Nephron (organoid): Measurements from ENCODE around the gene FAR2.

ENCODE experiments used
- H3K27ac Mint-ChIP-seq, 3 experiments: 2 replicates each; pipeline ENCODE4 v1.8.0; 2020; ENCODE audit warnings: mixed read lengths in 3 of 3, mild to moderate bottlenecking in 2 of 3, moderate library complexity in 1 of 3
- H3K27me3 Mint-ChIP-seq: 2 replicates; pipeline ENCODE4 v1.8.0; 2021; ENCODE audit warnings: low read depth, mild to moderate bottlenecking, moderate library complexity, mixed read lengths
- H3K36me3 Mint-ChIP-seq: 2 replicates; pipeline ENCODE4 v1.8.0; 2020; ENCODE audit warnings: low read depth, mixed read lengths
- H3K4me1 Mint-ChIP-seq: 2 replicates; pipeline ENCODE4 v1.8.0; 2020; ENCODE audit warnings: mixed read lengths
- H3K4me3 Mint-ChIP-seq, 3 experiments: 2 replicates each; pipeline ENCODE4 v1.8.0; 2020; ENCODE audit warnings: mild to moderate bottlenecking in 3 of 3, mixed read lengths in 3 of 3, moderate library complexity in 2 of 3
- H3K9me3 Mint-ChIP-seq: 2 replicates; pipeline ENCODE4 v1.8.0; 2020; ENCODE audit warnings: mixed read lengths
- TF ChIP-seq, protein P1 (sequence below), 3 experiments: fragments of 200-600 bp; sonication (generic); IDR thresholded peaks; one replicate each; pipeline ENCODE4 v1.5.0; 2021; ENCODE audit warnings: antibody characterized with exemption in 3 of 3; ENCODE audit not compliant: unreplicated experiment in 3 of 3

Gene FAR2

DNA sequence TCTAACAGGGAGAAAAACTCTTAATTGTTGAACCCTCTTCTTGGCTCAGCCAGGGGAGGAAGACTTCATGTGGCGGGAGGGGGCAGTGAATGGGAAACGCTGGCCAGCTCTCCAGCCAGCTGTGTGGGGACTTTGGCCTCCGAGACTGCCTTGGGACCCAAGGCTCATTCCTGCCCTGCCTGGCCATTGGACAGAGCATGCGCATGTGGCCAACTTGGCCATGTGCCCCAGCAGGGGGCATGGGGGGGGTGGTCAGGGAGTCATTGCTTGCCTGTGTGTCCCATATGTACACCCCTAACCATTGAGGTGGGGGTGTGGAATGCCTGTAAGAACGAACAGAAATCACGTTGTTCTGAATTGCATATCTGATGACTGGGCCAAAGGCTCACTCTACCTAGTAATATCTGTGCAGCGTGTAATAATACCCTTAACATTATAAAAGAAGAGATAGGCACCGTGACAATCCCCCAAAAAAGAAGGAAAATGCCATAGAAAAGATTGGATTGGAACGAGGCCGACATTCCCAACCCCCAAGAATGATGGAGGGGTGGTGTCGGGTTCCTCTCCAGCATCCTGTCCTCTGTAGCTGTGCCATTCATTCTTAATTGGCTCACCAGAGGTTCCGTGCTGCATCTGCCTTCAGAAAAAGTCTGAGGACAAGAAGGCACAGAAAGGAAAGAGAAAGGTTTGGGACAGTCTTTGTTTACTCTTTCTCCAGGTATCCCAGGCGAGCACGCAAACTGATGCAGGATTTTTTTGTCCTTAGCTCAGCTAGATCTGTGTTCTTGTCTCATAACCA, 3.5 kb upstream of the FAR2 start:
- no peak overlapping the region for H3K27ac Mint-ChIP-seq
- no peak overlapping the region for H3K4me3 Mint-ChIP-seq
- TF ChIP-seq, protein P1, sequence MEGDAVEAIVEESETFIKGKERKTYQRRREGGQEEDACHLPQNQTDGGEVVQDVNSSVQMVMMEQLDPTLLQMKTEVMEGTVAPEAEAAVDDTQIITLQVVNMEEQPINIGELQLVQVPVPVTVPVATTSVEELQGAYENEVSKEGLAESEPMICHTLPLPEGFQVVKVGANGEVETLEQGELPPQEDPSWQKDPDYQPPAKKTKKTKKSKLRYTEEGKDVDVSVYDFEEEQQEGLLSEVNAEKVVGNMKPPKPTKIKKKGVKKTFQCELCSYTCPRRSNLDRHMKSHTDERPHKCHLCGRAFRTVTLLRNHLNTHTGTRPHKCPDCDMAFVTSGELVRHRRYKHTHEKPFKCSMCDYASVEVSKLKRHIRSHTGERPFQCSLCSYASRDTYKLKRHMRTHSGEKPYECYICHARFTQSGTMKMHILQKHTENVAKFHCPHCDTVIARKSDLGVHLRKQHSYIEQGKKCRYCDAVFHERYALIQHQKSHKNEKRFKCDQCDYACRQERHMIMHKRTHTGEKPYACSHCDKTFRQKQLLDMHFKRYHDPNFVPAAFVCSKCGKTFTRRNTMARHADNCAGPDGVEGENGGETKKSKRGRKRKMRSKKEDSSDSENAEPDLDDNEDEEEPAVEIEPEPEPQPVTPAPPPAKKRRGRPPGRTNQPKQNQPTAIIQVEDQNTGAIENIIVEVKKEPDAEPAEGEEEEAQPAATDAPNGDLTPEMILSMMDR (IDR thresholded peaks at IDR 0.05; ENCODE audit: unreplicated experiment in 3 of 3): no peak
- peaks cover 12% of the 10 kb centered on the region for H3K4me1 Mint-ChIP-seq
- H3K27me3 Mint-ChIP-seq: peaks cover 20% of the 10 kb centered on the region
- peaks cover 6% of the 10 kb centered on the region for H3K9me3 Mint-ChIP-seq
- H3K36me3 Mint-ChIP-seq: no peaks in the 10 kb centered on the region

DNA sequence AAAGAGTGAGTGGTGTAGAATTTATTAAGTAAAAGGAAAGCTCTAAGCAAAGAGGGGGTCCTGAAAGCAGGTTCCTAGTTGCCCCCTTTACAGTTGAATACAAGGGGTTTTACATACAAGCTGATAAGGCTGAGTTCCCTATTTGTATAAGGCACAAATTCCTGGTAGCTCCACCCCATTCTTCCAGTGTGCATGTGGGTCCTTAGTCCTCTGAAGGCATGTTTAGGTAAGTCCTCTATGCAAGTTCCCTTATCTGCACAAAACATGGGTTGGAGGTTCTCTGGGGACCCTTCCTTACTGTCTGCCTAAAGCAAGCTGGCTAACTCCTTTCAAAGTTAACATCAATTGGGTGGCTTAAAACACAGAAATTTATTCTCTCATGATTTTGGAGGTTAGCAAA, 2.9 kb upstream of the FAR2 start:
- no peak overlapping the region for H3K27ac Mint-ChIP-seq
- peaks cover 25% of the 10 kb centered on the region for H3K27me3 Mint-ChIP-seq
- H3K9me3 Mint-ChIP-seq: peaks cover 6% of the 10 kb centered on the region
- peaks cover 12% of the 10 kb centered on the region for H3K4me1 Mint-ChIP-seq
- no peaks in the 10 kb centered on the region for H3K36me3 Mint-ChIP-seq
- no peak overlapping the region for H3K4me3 Mint-ChIP-seq
- TF ChIP-seq, protein P1 (IDR thresholded peaks at IDR 0.05; ENCODE audit: unreplicated experiment in 3 of 3): no peak

DNA sequence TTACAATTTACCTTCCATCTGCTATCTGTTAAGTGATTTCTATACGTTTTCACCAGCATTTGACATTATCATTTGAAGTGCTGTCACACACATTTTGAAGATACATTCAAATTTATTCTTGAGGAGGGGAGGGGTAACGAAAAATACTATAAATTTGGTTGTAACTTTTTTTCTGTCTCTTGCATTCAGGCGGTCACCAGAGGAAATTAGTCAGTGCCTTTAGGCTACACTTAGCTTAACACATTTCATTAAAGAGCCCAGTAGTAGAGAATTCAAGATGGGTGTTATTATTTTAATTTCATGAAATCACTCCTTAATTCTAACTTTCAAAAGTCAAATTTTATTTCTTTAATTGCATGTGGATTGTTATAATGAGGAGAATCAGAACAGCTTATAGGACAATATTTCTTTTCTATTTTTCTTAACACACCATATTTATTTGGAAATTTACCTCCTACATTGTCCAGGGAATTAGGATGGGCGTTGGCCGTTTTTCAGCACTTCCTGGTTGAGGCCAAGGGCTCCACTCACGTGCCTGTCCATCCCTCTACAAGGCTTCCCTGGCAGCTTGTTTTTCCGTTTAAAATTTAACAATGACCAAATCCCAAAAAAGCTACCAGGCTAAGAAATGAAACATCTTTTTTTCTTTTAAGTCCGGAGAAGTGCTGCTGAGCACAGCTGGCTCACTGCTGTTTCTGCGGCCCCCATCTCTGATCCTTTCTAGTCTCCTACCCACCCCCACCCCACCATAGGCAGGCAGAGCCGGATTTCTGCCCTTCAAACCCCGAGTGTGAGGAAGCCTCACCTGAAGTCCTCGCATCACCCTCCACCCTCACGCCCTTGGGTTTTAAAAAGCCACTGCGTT, 1.1 kb upstream of the FAR2 start:
- Mint-ChIP-seq H3K4me3 (peak overlapping the region; percentile 94 to 97 (median 95)), H3K27me3 (peaks cover 25% of the 10 kb centered on the region), H3K9me3 (peaks cover 6% of the 10 kb centered on the region), H3K36me3 (no peaks in the 10 kb centered on the region), H3K4me1 (peaks cover 13% of the 10 kb centered on the region), H3K27ac (peak overlapping the region; percentile 94 to 97 (median 95))
- TF ChIP-seq, protein P1 (IDR thresholded peaks at IDR 0.05; ENCODE audit: unreplicated experiment in 3 of 3): no peak

DNA sequence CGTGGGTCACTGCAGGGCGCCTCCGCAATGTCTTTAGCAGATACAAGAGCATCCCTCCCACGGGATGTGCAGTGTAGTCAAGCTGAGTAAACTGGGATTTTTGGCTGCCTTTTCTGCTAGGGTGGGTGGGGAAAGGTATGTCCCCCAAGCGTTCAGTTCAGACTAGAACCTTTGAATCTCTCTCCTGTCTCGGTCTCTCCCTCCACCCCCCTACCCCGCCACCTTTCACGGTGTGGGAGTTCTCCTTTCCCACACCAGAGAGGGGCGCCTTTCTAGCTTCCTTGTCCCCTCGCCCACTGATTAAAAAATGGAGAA, 525 bp upstream of the FAR2 start:
- Mint-ChIP-seq H3K4me3 (peak overlapping the region; percentile 94 to 97 (median 95)), H3K27me3 (peaks cover 29% of the 10 kb centered on the region), H3K9me3 (peaks cover 2% of the 10 kb centered on the region), H3K36me3 (no peaks in the 10 kb centered on the region), H3K27ac (peak overlapping the region; percentile 94 to 97 (median 95)), H3K4me1 (peaks cover 19% of the 10 kb centered on the region)
- TF ChIP-seq, protein P1 (IDR thresholded peaks at IDR 0.05; ENCODE audit: unreplicated experiment in 3 of 3): no peak

DNA sequence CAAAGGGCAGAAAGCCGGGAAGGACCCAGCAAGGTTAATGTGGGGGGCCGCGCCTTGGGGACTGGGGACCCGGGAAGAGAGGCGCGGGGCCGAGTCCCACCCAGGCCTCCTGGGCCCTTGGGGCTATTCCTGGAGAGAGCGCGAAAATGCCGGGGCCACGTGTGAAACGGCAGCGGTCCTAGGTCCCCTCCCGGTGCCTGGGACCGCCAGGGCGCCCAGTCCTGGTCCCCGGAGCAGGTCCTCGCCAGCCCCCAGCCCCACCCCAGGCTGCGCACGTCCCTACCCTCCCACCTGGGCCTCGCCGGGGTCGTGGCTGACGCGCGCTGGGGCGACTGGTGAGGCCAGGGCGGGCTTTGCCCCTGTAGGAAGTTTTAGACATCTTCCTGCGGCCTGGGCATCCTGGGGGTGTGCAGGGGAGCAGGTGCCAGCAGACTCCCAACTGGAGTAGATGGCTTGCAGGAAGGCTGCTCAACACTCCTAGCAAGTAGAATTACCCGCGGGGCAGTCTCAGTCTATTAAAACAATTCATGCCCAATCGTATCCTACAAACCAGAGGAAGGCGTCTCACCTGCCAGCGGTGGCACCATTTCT, 708 bp downstream of the FAR2 start:
- peaks cover 29% of the 10 kb centered on the region for H3K27me3 Mint-ChIP-seq
- H3K4me3 Mint-ChIP-seq: peak overlapping the region; percentile 94 to 97 (median 95)
- peak overlapping the region; percentile 76 to 84 (median 82) for H3K27ac Mint-ChIP-seq
- peaks cover 2% of the 10 kb centered on the region for H3K9me3 Mint-ChIP-seq
- H3K36me3 Mint-ChIP-seq: no peaks in the 10 kb centered on the region
- peaks cover 21% of the 10 kb centered on the region for H3K4me1 Mint-ChIP-seq
- TF ChIP-seq, protein P1 (IDR thresholded peaks at IDR 0.05; ENCODE audit: unreplicated experiment in 3 of 3): no peak
